Measurements from ENCODE around the gene PSENEN.
A peak's percentile ranks its signal among the peaks of the same experiment; 100 is the strongest.

PSENEN gene

GRCh38 chr19:35708391-35708790 is 37.1 kb upstream of the PSENEN start:
- Histone ChIP-seq H3K36me3 (ENCODE audit: insufficient read depth, insufficient read length, low read length) (no peaks in the 10 kb centered on the region), H3K4me3 (ENCODE audit: insufficient read length, low read depth) (no peak overlapping the region), H3K9ac (ENCODE audit: insufficient read length, low read depth) (no peak overlapping the region), H3K4me1 (ENCODE audit: insufficient read depth, insufficient read length) (peaks cover 4% of the 10 kb centered on the region), H3K27me3 (ENCODE audit: insufficient read depth, insufficient read length) (no peaks in the 10 kb centered on the region), H3K9me3 (ENCODE audit: insufficient read depth, low read length) (no peaks in the 10 kb centered on the region; the same call in 1 of the 2 replicates)
- no peak for DNase-seq (ENCODE audit: low read depth, low spot score)
- no peak for TF ChIP-seq ZNF274 (IDR thresholded peaks at IDR 0.05; ENCODE audit: low read depth, low read length)
- no peak for TF ChIP-seq SUZ12 (IDR thresholded peaks at IDR 0.05; ENCODE audit: extremely low read depth, insufficient read depth, insufficient read length)
- no peak for TF ChIP-seq YY1 (IDR thresholded peaks at IDR 0.05; ENCODE audit: insufficient read depth, insufficient read length)

DNA sequence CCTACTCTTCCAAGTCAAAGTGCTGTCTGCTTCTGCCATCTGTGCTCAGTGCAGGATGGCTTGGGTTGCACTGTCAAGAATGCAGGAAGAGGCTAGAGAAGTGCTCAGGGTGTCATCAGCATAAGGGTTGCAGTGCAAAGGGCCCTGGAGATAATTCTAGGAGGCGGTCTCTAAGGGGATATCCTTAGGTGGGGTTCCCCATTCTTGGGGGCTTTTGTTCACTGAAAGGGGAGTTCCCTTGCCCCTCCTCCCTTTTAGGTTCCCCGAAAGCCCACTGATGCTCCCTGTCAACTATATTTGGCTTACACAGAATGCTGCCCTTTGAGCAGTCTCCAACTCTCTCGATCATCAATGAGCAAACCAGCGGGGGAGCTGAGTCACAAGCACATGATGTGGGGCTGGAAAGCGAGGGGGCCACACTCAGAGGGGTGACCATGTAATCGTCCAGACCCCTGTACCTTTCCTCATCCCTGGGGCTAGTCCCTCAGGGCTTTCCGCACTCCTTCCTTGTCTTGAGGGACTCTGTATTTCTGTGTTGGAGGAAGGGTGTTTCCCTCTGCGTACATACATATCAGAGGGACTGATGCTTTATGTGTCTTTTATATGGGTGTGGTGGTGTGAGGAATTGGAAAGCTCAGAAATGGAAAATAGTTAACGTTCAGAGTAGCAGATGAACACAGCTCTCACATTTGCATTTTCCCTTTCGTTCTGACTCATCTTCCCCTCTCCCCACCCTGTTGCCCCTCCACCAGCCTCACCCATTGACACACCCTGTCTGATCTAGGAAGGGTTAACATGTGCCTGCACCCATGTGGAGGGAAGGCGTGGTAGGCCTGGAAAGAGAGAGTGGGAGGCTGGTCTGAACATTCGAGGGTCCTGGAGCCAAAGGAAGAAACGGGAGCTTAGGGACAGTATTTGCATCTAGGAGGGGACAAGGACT is 34.4 kb upstream of the PSENEN start:
- DNase-seq (ENCODE audit: low read depth, low spot score) = no peak
- H3K9me3 ChIP-seq (ENCODE audit: insufficient read depth, low read length) = no peaks in the 10 kb centered on the region
- no peaks in the 10 kb centered on the region for H3K36me3 ChIP-seq (ENCODE audit: insufficient read depth, insufficient read length, low read length)
- peaks cover 15% of the 10 kb centered on the region for H3K4me1 ChIP-seq (ENCODE audit: insufficient read depth, insufficient read length)
- TF ChIP-seq SUZ12 (IDR thresholded peaks at IDR 0.05; ENCODE audit: extremely low read depth, insufficient read depth, insufficient read length) (no peak), YY1 (IDR thresholded peaks at IDR 0.05; ENCODE audit: insufficient read depth, insufficient read length) (no peak)
- no peak overlapping the region for H3K4me3 ChIP-seq (ENCODE audit: insufficient read length, low read depth)
- H3K27me3 ChIP-seq (ENCODE audit: insufficient read depth, insufficient read length) = no peaks in the 10 kb centered on the region
- no peak overlapping the region for H3K9ac ChIP-seq (ENCODE audit: insufficient read length, low read depth)

DNA sequence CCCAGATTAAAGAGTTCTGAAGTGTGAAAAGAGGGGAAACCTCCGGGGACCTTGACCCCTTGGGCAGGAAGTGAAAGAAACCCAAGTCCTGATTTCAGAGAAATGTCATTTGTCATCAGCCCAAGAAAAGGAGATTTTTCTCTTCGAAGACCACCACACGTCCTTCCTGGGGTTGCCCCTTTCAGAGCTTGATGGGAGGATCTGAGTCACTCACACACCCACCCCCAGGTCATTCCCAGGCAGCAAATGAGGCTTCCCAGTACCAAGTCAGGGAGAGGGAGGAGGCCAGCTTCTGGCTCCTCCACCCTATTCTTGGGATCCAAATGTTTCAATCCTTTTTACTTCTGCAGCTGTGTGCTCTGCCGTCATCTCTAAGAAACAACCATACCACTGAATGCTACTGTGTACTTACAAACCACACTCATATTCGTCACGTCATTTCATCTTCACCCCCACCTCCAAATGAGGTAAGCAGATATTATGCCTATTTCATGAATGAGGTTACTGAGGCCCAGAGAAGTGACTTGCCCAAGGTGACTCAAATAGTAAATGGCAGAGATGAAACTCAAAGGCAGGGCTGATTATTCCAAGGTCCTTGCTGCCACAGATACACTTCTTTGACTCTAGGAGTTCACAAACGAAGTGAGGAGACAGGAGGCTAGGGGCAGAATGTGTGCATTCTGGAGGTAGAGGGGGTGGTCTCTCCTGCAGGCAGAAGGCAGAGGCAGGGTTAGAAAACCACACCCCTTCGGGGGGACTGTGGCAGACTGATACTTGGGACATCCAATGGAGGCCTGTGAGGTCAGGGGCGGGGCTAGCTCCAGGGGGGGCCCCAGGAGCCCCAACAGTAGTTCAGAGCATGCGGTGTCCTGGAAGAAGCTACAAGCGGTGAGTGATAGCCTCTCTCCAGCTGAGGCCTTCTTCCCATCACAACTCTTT is 32.6 kb upstream of the PSENEN start:
- H3K36me3 ChIP-seq (ENCODE audit: insufficient read depth, insufficient read length, low read length) = no peaks in the 10 kb centered on the region
- no peaks in the 10 kb centered on the region for H3K27me3 ChIP-seq (ENCODE audit: insufficient read depth, insufficient read length)
- no peak for TF ChIP-seq YY1 (IDR thresholded peaks at IDR 0.05; ENCODE audit: insufficient read depth, insufficient read length)
- TF ChIP-seq SUZ12 (IDR thresholded peaks at IDR 0.05; ENCODE audit: extremely low read depth, insufficient read depth, insufficient read length) = no peak
- no peak for TF ChIP-seq ZNF274 (IDR thresholded peaks at IDR 0.05; ENCODE audit: low read depth, low read length)
- DNase-seq (ENCODE audit: low read depth, low spot score) = no peak
- no peaks in the 10 kb centered on the region for H3K9me3 ChIP-seq (ENCODE audit: insufficient read depth, low read length)
- no peak overlapping the region for H3K4me3 ChIP-seq (ENCODE audit: insufficient read length, low read depth)
- no peak overlapping the region for H3K9ac ChIP-seq (ENCODE audit: insufficient read length, low read depth)
- peaks cover 15% of the 10 kb centered on the region for H3K4me1 ChIP-seq (ENCODE audit: insufficient read depth, insufficient read length)

- Histone ChIP-seq H3K9ac (ENCODE audit: insufficient read length, low read depth) (no peak overlapping the region), H3K36me3 (ENCODE audit: insufficient read depth, insufficient read length, low read length) (no peaks in the 10 kb centered on the region), H3K27me3 (ENCODE audit: insufficient read depth, insufficient read length) (no peaks in the 10 kb centered on the region), H3K4me3 (ENCODE audit: insufficient read length, low read depth) (no peak overlapping the region), H3K9me3 (ENCODE audit: insufficient read depth, low read length) (no peaks in the 10 kb centered on the region), H3K4me1 (ENCODE audit: insufficient read depth, insufficient read length) (peaks cover 15% of the 10 kb centered on the region)
- TF ChIP-seq YY1 (IDR thresholded peaks at IDR 0.05; ENCODE audit: insufficient read depth, insufficient read length) (no peak), ZNF274 (IDR thresholded peaks at IDR 0.05; ENCODE audit: low read depth, low read length) (no peak), SUZ12 (IDR thresholded peaks at IDR 0.05; ENCODE audit: extremely low read depth, insufficient read depth, insufficient read length) (no peak)
- DNase-seq (ENCODE audit: low read depth, low spot score) = no peak
Observed at GRCh38 chr19:35713506-35713850, 32.0 kb upstream of the PSENEN start.

DNA sequence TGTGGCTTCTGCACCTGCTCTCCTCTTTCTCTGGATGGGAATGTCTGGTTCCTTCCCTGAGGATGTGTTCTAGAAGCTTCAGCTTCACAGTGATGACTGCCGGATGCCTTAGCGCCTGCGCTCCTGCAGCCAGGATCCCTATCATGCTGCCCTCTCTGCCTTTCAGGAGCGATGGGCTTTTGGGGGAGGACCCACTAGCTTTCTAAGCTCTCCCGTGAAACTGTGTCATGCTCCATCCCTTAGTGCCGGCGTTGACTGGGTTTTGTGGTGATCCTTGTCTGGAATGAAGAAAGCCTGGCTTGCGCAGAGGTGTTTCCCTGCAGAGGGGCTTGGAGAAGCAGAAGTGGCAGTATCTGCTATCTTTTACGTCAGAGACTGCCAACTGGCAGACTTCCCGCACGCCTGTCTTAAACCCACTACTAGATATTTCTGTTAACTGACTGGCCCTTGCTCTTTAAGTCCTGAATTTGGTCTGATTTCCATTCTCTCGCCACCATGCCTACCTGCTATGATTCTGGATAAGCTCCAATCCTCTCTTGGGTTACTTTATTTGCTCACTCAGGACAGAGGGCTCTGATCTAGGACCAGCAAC is 31.5 kb upstream of the PSENEN start:
- Histone ChIP-seq H3K4me1 (ENCODE audit: insufficient read depth, insufficient read length) (peaks cover 15% of the 10 kb centered on the region), H3K27me3 (ENCODE audit: insufficient read depth, insufficient read length) (no peaks in the 10 kb centered on the region), H3K9ac (ENCODE audit: insufficient read length, low read depth) (no peak overlapping the region), H3K9me3 (ENCODE audit: insufficient read depth, low read length) (no peaks in the 10 kb centered on the region), H3K4me3 (ENCODE audit: insufficient read length, low read depth) (no peak overlapping the region), H3K36me3 (ENCODE audit: insufficient read depth, insufficient read length, low read length) (no peaks in the 10 kb centered on the region)
- TF ChIP-seq SUZ12 (IDR thresholded peaks at IDR 0.05; ENCODE audit: extremely low read depth, insufficient read depth, insufficient read length) (no peak), YY1 (IDR thresholded peaks at IDR 0.05; ENCODE audit: insufficient read depth, insufficient read length) (no peak)
- DNase-seq (ENCODE audit: low read depth, low spot score) = no peak

DNA sequence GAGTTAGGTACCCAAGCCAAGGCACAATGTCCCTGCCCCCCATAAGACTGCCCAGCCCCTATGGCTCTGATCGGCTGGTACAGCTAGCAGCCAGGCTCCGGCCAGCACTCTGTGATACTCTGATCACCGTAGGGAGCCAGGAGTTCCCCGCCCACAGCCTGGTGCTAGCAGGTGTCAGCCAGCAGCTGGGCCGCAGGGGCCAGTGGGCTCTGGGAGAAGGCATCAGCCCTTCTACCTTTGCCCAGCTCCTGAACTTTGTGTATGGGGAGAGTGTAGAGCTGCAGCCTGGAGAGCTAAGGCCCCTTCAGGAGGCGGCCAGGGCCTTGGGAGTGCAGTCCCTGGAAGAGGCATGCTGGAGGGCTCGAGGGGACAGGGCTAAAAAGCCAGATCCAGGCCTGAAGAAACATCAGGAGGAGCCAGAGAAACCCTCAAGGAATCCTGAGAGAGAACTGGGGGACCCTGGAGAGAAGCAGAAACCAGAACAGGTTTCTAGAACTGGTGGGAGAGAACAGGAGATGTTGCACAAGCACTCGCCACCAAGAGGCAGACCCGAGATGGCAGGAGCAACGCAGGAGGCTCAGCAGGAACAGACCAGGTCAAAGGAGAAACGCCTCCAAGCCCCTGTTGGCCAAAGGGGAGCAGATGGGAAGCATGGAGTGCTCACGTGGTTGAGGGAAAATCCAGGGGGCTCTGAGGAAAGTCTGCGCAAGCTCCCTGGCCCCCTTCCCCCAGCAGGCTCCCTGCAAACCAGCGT is 30.7 kb upstream of the PSENEN start:
- H3K4me1 ChIP-seq (ENCODE audit: insufficient read depth, insufficient read length) = peaks cover 15% of the 10 kb centered on the region

More for the DNA sequence above, 30.7 kb upstream of the PSENEN start:
- Histone ChIP-seq H3K27me3 (ENCODE audit: insufficient read depth, insufficient read length) (no peaks in the 10 kb centered on the region), H3K4me3 (ENCODE audit: insufficient read length, low read depth) (no peak overlapping the region), H3K36me3 (ENCODE audit: insufficient read depth, insufficient read length, low read length) (peaks cover 5% of the 10 kb centered on the region), H3K9ac (ENCODE audit: insufficient read length, low read depth) (peak overlapping the region; percentile 94), H3K9me3 (ENCODE audit: insufficient read depth, low read length) (no peaks in the 10 kb centered on the region)
- TF ChIP-seq SUZ12 (IDR thresholded peaks at IDR 0.05; ENCODE audit: extremely low read depth, insufficient read depth, insufficient read length) = no peak
- TF ChIP-seq YY1 (IDR thresholded peaks at IDR 0.05; ENCODE audit: insufficient read depth, insufficient read length) = no peak
- no peak for TF ChIP-seq ZNF274 (IDR thresholded peaks at IDR 0.05; ENCODE audit: low read depth, low read length)
- no peak for DNase-seq (ENCODE audit: low read depth, low spot score)
